Activated CD8-positive, alpha-beta T cell treated with anti-CD3 and anti-CD28 coated beads for 36 hours (primary cell): ENCODE data around the gene OSBPL10. TPM values are rescaled to one million over a fixed set of nuclear protein-coding genes. Genes with fewer than 3 reads are reported as not detected.

Source experiments
- ATAC-seq: fragments of 200-7000 bp; cut with Tn5 transposase; one replicate; pipeline ENCODE4 v1.10.0; 2021; ENCODE audit warnings: mild to moderate bottlenecking, moderate library complexity
- CTCF ChIA-PET: fragments of 350-600 bp; sonication (Branson Sonifier 250); formaldehyde crosslinking; loops from one replicate; lab custom pipeline; 2021; ENCODE audit warnings: antibody characterized with exemption; lab: Charles Lee
- POLR2A ChIA-PET: fragments of 350-600 bp; sonication (Branson Sonifier 250); formaldehyde crosslinking; loops from one replicate; lab custom pipeline; 2021; ENCODE audit warnings: antibody characterized with exemption; lab: Charles Lee
- DNase-seq: peaks from one replicate; pipeline ENCODE4 v3.0.0-alpha.2; 2020
- H3K27ac Mint-ChIP-seq: one replicate; pipeline ENCODE4 v1.8.0; 2021; ENCODE audit warnings: mild to moderate bottlenecking, mixed read lengths
- H3K27me3 Mint-ChIP-seq: one replicate; pipeline ENCODE4 v1.8.0; 2021; ENCODE audit warnings: mixed read lengths
- H3K36me3 Mint-ChIP-seq: one replicate; pipeline ENCODE4 v1.8.0; 2021; ENCODE audit warnings: low read depth, mixed read lengths
- H3K4me1 Mint-ChIP-seq: one replicate; pipeline ENCODE4 v1.8.0; 2021; ENCODE audit warnings: low read depth, mixed read lengths
- H3K4me3 Mint-ChIP-seq: one replicate; pipeline ENCODE4 v1.8.0; 2021; ENCODE audit warnings: mild to moderate bottlenecking, moderate library complexity, mixed read lengths
- H3K9me3 Mint-ChIP-seq: one replicate; pipeline ENCODE4 v1.8.0; 2021; ENCODE audit warnings: mixed read lengths
- CTCF ChIP-seq: fragments of 200-600 bp; IDR thresholded peaks from one replicate; pipeline ENCODE4 v1.8.0; 2022; ENCODE audit warnings: antibody characterized with exemption, mild to moderate bottlenecking
- intact Hi-C: fragments of 100-400 bp; cut with micrococcal nuclease; formaldehyde crosslinking; loops from one replicate; pipeline ENCODE4 v1.10.0; 2022
- total RNA-seq, 2 experiments: library from RNA; stranded (reverse); gene quantifications; one replicate each; pipeline ENCODE4 v1.2.3, GENCODE V29; 2021

OSBPL10 gene
- total RNA-seq, 2 experiments from 2014 or later: 1.9 to 2.1 TPM

DNA sequence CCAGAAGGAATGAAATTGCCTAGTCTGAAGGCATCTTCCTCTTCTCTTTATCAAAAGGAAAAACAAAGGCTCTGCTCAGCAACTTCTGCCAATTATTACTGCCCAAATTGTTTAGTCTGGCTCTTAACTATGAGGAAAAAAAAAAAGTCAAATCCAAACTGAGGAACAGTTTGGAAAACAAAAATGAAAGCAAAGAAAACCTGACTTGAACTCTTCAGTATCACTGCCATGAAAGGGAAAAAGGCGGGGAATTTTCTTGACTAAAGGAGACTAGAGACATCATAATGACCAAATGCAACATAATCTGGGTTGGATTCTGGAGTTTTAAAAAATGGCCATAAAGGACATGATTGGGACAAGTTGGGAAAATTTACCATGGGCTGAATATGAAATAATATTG lies 292.1 kb downstream of the OSBPL10 start:
- H3K9me3 Mint-ChIP-seq: peaks cover 4% of the 10 kb centered on the region
- no peak for TF ChIP-seq CTCF
- no peaks in the 10 kb centered on the region for H3K36me3 Mint-ChIP-seq
- no peak overlapping the region for H3K27ac Mint-ChIP-seq
- H3K4me1 Mint-ChIP-seq: no peaks in the 10 kb centered on the region
- intact Hi-C loops: no loop called here
- ChIA-PET POLR2A (no interaction called here), CTCF (no interaction called here)
- H3K4me3 Mint-ChIP-seq: no peak overlapping the region
- DNase-seq (no peak), ATAC-seq (no peak)
- no peaks in the 10 kb centered on the region for H3K27me3 Mint-ChIP-seq

DNA sequence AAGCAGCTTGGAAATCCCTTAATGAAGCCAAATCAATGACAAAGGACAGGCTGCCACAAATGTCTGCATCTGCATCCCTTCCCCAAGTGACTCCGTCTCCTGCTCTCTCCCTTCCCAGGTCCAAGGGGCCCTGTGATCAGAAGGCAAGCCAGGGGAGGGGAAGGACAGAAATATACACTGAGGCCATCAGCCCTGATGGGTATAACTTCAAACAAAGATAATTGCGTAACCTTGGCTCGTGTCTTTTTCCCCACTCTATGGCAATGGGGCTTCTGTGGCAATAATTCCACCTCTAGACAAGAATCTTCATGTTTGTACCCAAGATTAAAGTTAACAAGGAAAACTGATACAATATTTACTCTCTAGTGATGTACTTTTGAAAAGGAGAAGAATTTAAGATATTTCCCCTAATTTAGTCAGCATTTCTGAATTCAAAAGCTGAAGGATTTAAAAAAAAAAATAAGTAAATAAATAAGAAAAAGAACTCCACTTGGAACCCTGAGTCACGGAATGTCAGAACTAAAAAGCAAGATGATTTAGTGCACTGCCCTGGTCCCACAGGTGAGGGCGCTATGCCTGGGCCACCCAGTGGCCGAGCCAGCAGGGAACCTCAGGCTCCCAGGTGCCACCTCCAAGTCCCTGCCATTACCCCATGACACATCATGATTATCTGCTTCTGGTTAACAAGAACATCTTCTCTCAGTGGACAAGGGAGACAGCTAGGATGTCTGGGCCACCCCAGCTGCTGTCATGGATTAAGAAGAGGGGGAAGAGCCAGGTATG lies 293.9 kb downstream of the OSBPL10 start:
- no peaks in the 10 kb centered on the region for H3K4me1 Mint-ChIP-seq
- no peaks in the 10 kb centered on the region for H3K36me3 Mint-ChIP-seq
- TF ChIP-seq CTCF: no peak
- peaks cover 4% of the 10 kb centered on the region for H3K9me3 Mint-ChIP-seq
- no peak overlapping the region for H3K27ac Mint-ChIP-seq
- intact Hi-C loops: no loop called here
- no peak for DNase-seq
- CTCF ChIA-PET: interaction anchor here (1.0 to 1.1 kb wide), 2 partner anchors 8 to 10 kb away, joined by 3 to 5 read pairs; no protein-coding TSS in a partner anchor
- POLR2A ChIA-PET: interaction anchor here (1.4 kb wide), 1 partner anchor 16 kb away, joined by 3 read pairs; no protein-coding TSS in a partner anchor
- no peak overlapping the region for H3K4me3 Mint-ChIP-seq
- H3K27me3 Mint-ChIP-seq: no peaks in the 10 kb centered on the region
- ATAC-seq: no peak

DNA sequence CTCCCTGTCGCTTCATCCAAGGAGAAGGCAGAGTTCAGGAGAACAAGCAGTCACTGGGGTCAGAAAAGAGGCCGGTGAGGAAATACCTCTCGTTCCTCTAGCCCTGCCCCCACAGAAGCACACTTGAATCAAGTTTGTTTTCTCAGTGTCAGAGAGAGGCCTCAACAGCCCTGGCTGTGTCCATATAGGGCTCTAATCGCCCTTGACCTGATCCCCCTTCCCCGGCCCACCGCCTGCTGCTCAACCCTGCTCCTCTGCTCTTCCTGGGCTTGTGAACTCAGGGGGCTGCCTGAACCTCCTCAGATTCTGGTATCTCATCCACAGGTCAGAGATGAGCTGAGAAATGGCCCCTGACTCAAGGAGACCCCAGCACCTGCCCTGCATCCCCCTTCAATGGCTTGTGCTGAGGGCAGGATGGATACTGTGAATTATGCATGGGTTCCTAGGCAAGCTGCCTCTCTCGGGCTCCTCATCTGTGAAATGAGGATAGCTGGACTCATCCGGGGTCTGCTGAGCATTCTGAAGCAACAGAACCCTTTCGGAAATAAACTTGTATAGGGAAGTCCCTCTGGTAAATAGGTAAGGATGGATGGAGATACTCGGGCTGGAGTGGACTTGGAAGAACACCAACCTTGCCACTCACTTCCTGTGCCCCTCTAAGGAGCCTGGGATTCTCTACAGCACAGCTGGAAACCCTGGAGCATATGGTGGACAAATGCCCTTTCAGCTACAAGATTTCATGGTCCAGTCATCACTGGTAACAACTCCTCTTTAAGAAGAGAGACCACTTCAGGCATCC lies 300.8 kb downstream of the OSBPL10 start:
- no peaks in the 10 kb centered on the region for H3K36me3 Mint-ChIP-seq
- peaks cover 6% of the 10 kb centered on the region for H3K4me1 Mint-ChIP-seq
- intact Hi-C loops: no loop called here
- POLR2A ChIA-PET: no interaction called here
- no peak for TF ChIP-seq CTCF
- no peaks in the 10 kb centered on the region for H3K9me3 Mint-ChIP-seq
- no peak overlapping the region for H3K27ac Mint-ChIP-seq
- ATAC-seq (no peak), DNase-seq (no peak)
- CTCF ChIA-PET: no interaction called here
- H3K27me3 Mint-ChIP-seq: no peaks in the 10 kb centered on the region
- no peak overlapping the region for H3K4me3 Mint-ChIP-seq

- CTCF ChIA-PET: interaction anchor here (0.8 kb wide), 1 partner anchor 11 kb away, joined by 3 read pairs; no protein-coding TSS in a partner anchor
- DNase-seq: no peak
- no peaks in the 10 kb centered on the region for H3K27me3 Mint-ChIP-seq
Observed at GRCh38 chr3:31676556-31676955, 304.5 kb downstream of the OSBPL10 start.

More at GRCh38 chr3:31676556-31676955, 304.5 kb downstream of the OSBPL10 start:
- no peak for TF ChIP-seq CTCF
- intact Hi-C loops: no loop called here
- POLR2A ChIA-PET: interaction anchor here (0.5 to 0.7 kb wide), 2 partner anchors 48 to 106 kb away, joined by 3 read pairs; no protein-coding TSS in a partner anchor
- no peak for ATAC-seq
- Mint-ChIP-seq H3K4me3 (no peak overlapping the region), H3K4me1 (peaks cover 6% of the 10 kb centered on the region), H3K36me3 (no peaks in the 10 kb centered on the region), H3K9me3 (no peaks in the 10 kb centered on the region), H3K27ac (no peak overlapping the region)
